ENCODE results near the gene FPGS. TPM values are rescaled to one million over a fixed set of nuclear protein-coding genes. Genes with fewer than 3 reads are reported as not detected.
A peak's percentile ranks its signal among the peaks of the same experiment; 100 is the strongest.

Gene FPGS
- total RNA-seq, 1 donor from 2014 or later, result 68.9 TPM

DNA sequence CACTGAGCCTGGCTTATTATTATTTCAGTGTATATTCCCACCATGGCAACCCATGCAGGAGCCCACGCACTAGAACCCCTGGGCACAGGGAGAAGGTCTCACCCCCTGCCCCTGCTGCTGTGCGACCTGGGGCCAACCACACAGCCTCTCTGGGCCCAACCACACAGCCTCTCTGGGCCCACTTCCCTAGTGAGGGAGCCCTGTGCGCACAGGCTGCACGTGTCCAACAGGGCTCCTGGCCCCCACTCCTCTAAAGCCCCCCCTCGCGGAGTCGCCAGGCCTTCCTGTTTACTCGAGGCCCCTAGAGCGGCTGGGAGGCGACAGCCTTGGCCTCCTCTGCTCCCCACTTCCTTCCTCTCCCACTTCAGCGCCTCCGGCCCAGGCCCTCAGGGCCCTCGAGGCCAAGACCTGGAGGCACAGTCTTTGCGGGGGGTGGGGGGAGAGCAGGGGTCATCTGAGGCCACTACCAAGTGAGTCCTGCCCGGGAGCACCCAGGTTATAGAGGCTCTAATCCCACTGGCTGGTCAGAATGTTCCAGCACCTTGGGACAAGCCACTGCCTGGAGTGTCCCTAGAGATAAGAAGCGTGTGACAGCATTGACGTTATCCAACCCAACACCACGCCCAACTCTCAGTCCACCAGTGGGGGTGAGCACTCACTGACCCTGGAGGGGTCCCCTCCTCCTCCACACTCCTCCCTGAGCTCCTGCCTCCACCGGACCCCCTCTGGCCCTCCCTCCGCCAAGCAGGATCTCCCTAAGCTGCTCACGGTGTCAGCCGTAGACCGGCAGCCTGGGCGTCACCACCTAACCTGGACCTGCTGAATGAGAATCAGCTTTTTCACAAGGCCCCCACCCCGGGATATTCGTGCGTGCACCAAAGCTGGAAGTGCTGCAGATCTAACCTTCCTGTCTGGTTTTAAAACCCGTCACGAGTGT lies 59.7 kb downstream of the FPGS start:
- Histone ChIP-seq H3K4me3 (no peak overlapping the region), H3K36me3 (peaks cover 10% of the 10 kb centered on the region), H3K27ac (peak overlapping the region; percentile 85), H3K27me3 (no peaks in the 10 kb centered on the region), H3K9me3 (no peaks in the 10 kb centered on the region), H3K4me1 (peaks cover 52% of the 10 kb centered on the region)
- ATAC-seq (peak; percentile 90), DNase-seq (peak; percentile 94)
- TF ChIP-seq, protein P1, sequence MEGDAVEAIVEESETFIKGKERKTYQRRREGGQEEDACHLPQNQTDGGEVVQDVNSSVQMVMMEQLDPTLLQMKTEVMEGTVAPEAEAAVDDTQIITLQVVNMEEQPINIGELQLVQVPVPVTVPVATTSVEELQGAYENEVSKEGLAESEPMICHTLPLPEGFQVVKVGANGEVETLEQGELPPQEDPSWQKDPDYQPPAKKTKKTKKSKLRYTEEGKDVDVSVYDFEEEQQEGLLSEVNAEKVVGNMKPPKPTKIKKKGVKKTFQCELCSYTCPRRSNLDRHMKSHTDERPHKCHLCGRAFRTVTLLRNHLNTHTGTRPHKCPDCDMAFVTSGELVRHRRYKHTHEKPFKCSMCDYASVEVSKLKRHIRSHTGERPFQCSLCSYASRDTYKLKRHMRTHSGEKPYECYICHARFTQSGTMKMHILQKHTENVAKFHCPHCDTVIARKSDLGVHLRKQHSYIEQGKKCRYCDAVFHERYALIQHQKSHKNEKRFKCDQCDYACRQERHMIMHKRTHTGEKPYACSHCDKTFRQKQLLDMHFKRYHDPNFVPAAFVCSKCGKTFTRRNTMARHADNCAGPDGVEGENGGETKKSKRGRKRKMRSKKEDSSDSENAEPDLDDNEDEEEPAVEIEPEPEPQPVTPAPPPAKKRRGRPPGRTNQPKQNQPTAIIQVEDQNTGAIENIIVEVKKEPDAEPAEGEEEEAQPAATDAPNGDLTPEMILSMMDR (IDR thresholded peaks at IDR 0.05), result no peak
- intact Hi-C loops (cut with DNase I), result no loop called here

DNA sequence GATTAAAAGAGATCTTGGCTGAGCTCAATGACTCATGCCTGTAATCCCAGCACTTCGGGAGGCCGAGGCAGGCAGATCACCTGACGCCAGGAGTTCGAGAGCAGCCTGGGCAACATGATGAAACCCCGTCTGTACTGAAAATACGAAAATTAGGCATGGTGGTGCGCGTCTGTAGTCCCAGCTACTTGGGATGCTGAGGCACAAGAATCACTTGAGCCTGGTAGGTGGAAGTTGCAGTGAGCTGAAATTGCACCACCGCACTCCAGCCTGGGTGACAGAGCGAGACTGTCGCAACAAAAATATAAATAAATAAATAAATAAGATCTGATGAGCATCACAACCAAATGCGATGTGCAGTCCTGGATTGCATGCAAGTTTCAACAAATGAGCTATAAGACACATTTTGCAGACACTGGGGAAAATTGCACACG lies 60.5 kb downstream of the FPGS start:
- no peak for ATAC-seq
- DNase-seq, result no peak
- H3K27me3 ChIP-seq, result no peaks in the 10 kb centered on the region
- no peaks in the 10 kb centered on the region for H3K9me3 ChIP-seq
- TF ChIP-seq, protein P1 (IDR thresholded peaks at IDR 0.05), result no peak
- H3K4me1 ChIP-seq, result peaks cover 43% of the 10 kb centered on the region
- peak overlapping the region; percentile 85 for H3K27ac ChIP-seq
- peaks cover 16% of the 10 kb centered on the region for H3K36me3 ChIP-seq
- H3K4me3 ChIP-seq, result no peak overlapping the region
- intact Hi-C loops (cut with DNase I), result no loop called here

Small RNA genes within 50 kb of the gene (microRNA-seq; reads per million reads assigned to microRNA genes)
- gene MIR2861 (ENCODE audit: borderline microRNAs expressed) (not detected), gene MIR3960 (ENCODE audit: borderline microRNAs expressed) (not detected)

Other genes starting within 250 kb of the FPGS start
- 92.1 TPM for gene STXBP1, start 190.6 kb upstream of the FPGS start, total RNA-seq
- 0.29 TPM for gene CFAP157, start 95.9 kb upstream of the FPGS start, total RNA-seq
- gene PTRH1, start 87.2 kb upstream of the FPGS start, total RNA-seq, result 8.0 TPM
- 0.41 TPM for gene TTC16, start 86.8 kb upstream of the FPGS start, total RNA-seq
- 17.3 TPM for gene TOR2A, start 67.6 kb upstream of the FPGS start, total RNA-seq
- gene SH2D3C, start 24.2 kb upstream of the FPGS start, total RNA-seq, result 85.3 TPM
- 99.1 TPM for gene CDK9, start 16.8 kb upstream of the FPGS start, total RNA-seq
- gene ENG, start 51.8 kb downstream of the FPGS start, total RNA-seq, result 322 TPM
- 158 TPM for gene AK1, start 74.8 kb downstream of the FPGS start, total RNA-seq
- 94.7 TPM for gene ST6GALNAC6, start 96.7 kb downstream of the FPGS start, total RNA-seq
- 58.8 TPM for gene ST6GALNAC4, start 114.2 kb downstream of the FPGS start, total RNA-seq
- 3.5 TPM for gene PIP5KL1, start 127.9 kb downstream of the FPGS start, total RNA-seq
- gene DPM2, start 135.0 kb downstream of the FPGS start, total RNA-seq, result 37.1 TPM
- 44.7 TPM for gene EEIG1, start 178.1 kb downstream of the FPGS start, total RNA-seq